Sciatic nerve (tissue), 1 donor: ENCODE measurements around the gene ZMPSTE24. TPM values are rescaled to one million over a fixed set of nuclear protein-coding genes. Genes with fewer than 3 reads are reported as not detected.

Experiments
- total RNA-seq: library from RNA; stranded (reverse); fragmentation: NEBNext Ultra II Directional; extraction: Animal tissue kit (Norgen Biotek cat#: 25700); gene quantifications from one replicate; pipeline ENCODE4 v1.2.1, GENCODE V29; 2021
- donor health status: DM: no; HTN: no; CAD: no.

ZMPSTE24 gene
- total RNA-seq, 1 donor from 2014 or later = 30.7 TPM

Other genes with a start within 250 kb of the ZMPSTE24 start
- gene CAP1, start 217.5 kb upstream of the ZMPSTE24 start, total RNA-seq = 359 TPM
- 80.3 TPM for gene PPT1, start 161.0 kb upstream of the ZMPSTE24 start, total RNA-seq
- gene RLF, start 96.8 kb upstream of the ZMPSTE24 start, total RNA-seq = 23.8 TPM
- gene TMCO2, start 10.3 kb upstream of the ZMPSTE24 start, total RNA-seq = not detected
- gene COL9A2, start 59.0 kb downstream of the ZMPSTE24 start, total RNA-seq = 3.9 TPM
- gene SMAP2, start 115.5 kb downstream of the ZMPSTE24 start, total RNA-seq = 24.0 TPM
- gene ZFP69B, start 192.2 kb downstream of the ZMPSTE24 start, total RNA-seq = 1.6 TPM
- gene ZFP69, start 219.1 kb downstream of the ZMPSTE24 start, total RNA-seq = 5.1 TPM